ENCODE data around the gene FOSL2. TPM values are rescaled to one million over a fixed set of nuclear protein-coding genes. Genes with fewer than 3 reads are reported as not detected.

The FOSL2 gene
- total RNA-seq, 3 donors from 2014 or later: 71.5 to 98.6 (median 90.4) TPM

GRCh38 chr2:28375236-28375635 lies 17.4 kb upstream of the FOSL2 start:
- Mint-ChIP-seq H3K9me3 (no peaks in the 10 kb centered on the region), H3K27me3 (ENCODE audit: low read depth) (no peaks in the 10 kb centered on the region), H3K4me1 (ENCODE audit: low read depth) (peaks cover 21% of the 10 kb centered on the region), H3K36me3 (ENCODE audit: insufficient read depth) (no peaks in the 10 kb centered on the region), H3K4me3 (no peak overlapping the region)
- DNase-seq (no peak), ATAC-seq (no peak)

DNA sequence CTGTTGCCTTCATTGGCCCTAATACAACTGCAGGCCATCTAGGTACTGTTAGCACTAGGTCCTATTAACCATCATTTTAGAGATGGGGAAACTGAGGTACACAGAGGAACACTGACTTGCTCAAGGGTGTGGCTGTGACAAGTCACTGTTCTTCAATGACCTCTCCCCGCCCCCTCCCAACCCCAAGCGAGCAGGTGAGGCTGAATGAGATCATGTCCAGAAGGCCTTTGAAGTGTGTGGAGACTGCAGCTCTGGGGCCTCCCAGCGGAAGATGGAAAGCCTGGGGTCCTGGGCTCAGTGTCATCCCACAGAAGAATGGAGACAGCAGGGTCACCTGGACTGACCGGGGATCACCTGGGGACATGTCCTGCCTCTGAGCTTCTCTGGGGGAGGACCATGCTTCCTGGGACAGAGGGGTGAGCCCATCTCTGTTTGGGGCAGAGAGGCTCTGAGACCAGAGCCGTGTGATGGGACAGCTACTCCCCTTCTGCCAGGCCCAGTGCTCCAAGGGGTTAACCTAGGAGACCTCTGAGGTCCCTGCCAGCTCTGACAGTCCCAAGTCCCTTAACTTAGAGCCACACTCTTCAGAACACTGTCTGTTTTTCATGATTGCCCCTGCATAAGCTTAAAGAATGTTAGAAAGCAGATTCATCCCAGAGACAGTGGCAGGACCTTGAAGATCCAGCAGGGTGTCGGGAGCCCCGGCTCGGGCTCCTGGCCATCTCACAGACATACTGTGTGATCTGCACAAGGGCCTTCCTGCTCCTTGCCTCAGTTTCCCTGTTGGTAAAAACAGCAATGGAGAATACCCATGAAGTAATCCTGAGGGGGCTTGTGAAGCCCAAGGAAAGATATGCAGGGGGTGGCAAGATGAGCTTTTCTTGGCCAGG lies 16.7 kb upstream of the FOSL2 start:
- no peaks in the 10 kb centered on the region for H3K36me3 Mint-ChIP-seq (ENCODE audit: insufficient read depth)
- no peak overlapping the region for H3K4me3 Mint-ChIP-seq
- peaks cover 21% of the 10 kb centered on the region for H3K4me1 Mint-ChIP-seq (ENCODE audit: low read depth)
- no peak for ATAC-seq
- no peaks in the 10 kb centered on the region for H3K9me3 Mint-ChIP-seq
- no peak for DNase-seq
- no peaks in the 10 kb centered on the region for H3K27me3 Mint-ChIP-seq (ENCODE audit: low read depth)

DNA sequence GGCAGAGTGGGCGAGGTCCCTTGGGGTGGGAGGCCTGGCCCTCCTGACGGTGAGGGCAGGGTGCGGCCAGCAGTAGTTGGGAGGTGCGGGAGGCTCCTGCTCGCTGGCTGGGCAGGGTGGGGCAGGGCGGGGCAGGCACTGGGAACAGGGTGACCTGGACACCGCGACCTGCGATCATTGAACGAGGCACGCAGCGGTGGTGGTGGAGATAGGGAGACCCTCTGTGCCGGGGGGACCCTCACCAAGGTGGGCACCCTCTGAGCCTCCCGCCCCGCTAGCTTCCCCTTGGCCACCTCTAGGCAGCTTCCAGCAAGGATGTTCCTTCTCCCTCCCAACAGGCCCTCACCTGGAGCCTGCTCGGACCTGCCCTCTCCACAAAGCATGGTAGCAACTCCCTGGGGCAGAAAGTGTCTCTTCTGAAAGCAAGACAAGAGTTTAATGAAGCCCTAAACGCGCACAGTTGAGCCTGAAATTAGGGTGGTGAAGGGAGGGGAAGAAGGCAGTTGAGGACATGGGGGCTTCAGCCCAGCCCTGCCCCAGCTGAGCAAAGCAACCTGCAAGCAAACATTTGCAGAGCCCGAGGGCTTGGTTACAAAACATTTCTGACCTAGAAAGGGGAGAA lies 15.4 kb upstream of the FOSL2 start:
- Mint-ChIP-seq H3K4me3 (no peak overlapping the region), H3K27me3 (ENCODE audit: low read depth) (no peaks in the 10 kb centered on the region), H3K36me3 (ENCODE audit: insufficient read depth) (no peaks in the 10 kb centered on the region), H3K4me1 (ENCODE audit: low read depth) (peaks cover 21% of the 10 kb centered on the region), H3K9me3 (no peaks in the 10 kb centered on the region)
- DNase-seq (no peak), ATAC-seq (no peak)

GRCh38 chr2:28377984-28378678 lies 14.5 kb upstream of the FOSL2 start:
- H3K4me3 Mint-ChIP-seq: no peak overlapping the region
- no peaks in the 10 kb centered on the region for H3K36me3 Mint-ChIP-seq (ENCODE audit: insufficient read depth)
- no peaks in the 10 kb centered on the region for H3K9me3 Mint-ChIP-seq
- no peaks in the 10 kb centered on the region for H3K27me3 Mint-ChIP-seq (ENCODE audit: low read depth)
- H3K4me1 Mint-ChIP-seq (ENCODE audit: low read depth): peaks cover 20% of the 10 kb centered on the region
- ATAC-seq (no peak), DNase-seq (no peak)

- H3K9me3 Mint-ChIP-seq: no peaks in the 10 kb centered on the region
- H3K36me3 Mint-ChIP-seq (ENCODE audit: insufficient read depth): no peaks in the 10 kb centered on the region
- H3K4me1 Mint-ChIP-seq (ENCODE audit: low read depth): peaks cover 20% of the 10 kb centered on the region
- no peak for DNase-seq
- no peak overlapping the region for H3K4me3 Mint-ChIP-seq
- peak in 1 of 2 donors; percentile 39 for ATAC-seq
- no peaks in the 10 kb centered on the region for H3K27me3 Mint-ChIP-seq (ENCODE audit: low read depth)
These were observed 13.7 kb upstream of the FOSL2 start for GRCh38 chr2:28378679-28379584.

DNA sequence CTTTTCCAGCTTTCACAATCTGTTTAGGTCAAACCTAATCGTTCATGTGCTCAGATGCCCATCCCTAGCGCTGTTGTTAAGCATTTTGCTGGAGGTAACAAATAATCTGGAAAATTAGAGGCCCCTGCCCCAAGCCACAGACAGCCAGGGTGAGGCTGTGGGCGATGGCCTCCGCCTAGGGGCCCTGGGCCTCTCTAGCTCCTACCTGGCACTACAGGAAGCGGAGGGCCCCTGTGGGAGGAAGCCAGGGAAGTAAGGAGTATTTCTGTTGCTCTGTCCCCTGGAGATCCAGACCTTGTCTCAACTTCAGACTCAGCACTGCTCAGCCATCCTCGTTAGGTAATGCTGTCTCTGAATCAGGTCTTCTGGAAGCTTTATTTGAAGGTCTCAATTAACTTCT lies 12.4 kb upstream of the FOSL2 start:
- no peaks in the 10 kb centered on the region for H3K36me3 Mint-ChIP-seq (ENCODE audit: insufficient read depth)
- H3K9me3 Mint-ChIP-seq: no peaks in the 10 kb centered on the region

GRCh38 chr2:28381225-28382180 lies 11.2 kb upstream of the FOSL2 start:
- Mint-ChIP-seq H3K36me3 (ENCODE audit: insufficient read depth) (no peaks in the 10 kb centered on the region), H3K4me1 (ENCODE audit: low read depth) (peaks cover 20% of the 10 kb centered on the region), H3K27me3 (ENCODE audit: low read depth) (no peaks in the 10 kb centered on the region), H3K9me3 (no peaks in the 10 kb centered on the region), H3K4me3 (no peak overlapping the region)
- ATAC-seq (no peak), DNase-seq (no peak)

More for the DNA sequence above, 12.4 kb upstream of the FOSL2 start:
- no peak for DNase-seq
- ATAC-seq: no peak
- Mint-ChIP-seq H3K27me3 (ENCODE audit: low read depth) (no peaks in the 10 kb centered on the region), H3K4me1 (ENCODE audit: low read depth) (peaks cover 20% of the 10 kb centered on the region), H3K4me3 (no peak overlapping the region)

DNA sequence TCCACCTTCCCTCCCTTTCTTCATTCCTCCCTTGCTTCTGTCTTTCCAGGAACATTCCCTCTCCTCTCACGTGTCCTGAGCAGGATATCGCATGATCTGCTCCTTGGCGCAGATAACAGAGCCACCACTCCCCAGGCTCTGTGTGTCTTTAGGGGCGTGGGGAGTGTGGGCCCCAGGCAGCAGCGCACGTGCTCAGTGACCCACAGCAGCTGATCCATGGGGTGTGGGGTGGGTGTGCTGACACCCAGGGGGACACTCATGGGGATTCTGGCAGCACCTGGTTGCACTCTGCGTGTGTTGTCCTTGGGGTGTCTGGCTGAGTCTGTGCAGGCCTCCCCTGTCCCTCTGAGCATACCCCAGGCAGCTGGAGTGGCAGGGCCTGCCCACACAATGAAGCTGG lies 9.9 kb upstream of the FOSL2 start:
- ATAC-seq (no peak), DNase-seq (no peak)
- no peak overlapping the region for H3K4me3 Mint-ChIP-seq
- H3K27me3 Mint-ChIP-seq (ENCODE audit: low read depth): no peaks in the 10 kb centered on the region
- H3K9me3 Mint-ChIP-seq: no peaks in the 10 kb centered on the region
- H3K36me3 Mint-ChIP-seq (ENCODE audit: insufficient read depth): no peaks in the 10 kb centered on the region
- H3K4me1 Mint-ChIP-seq (ENCODE audit: low read depth): peaks cover 25% of the 10 kb centered on the region

DNA sequence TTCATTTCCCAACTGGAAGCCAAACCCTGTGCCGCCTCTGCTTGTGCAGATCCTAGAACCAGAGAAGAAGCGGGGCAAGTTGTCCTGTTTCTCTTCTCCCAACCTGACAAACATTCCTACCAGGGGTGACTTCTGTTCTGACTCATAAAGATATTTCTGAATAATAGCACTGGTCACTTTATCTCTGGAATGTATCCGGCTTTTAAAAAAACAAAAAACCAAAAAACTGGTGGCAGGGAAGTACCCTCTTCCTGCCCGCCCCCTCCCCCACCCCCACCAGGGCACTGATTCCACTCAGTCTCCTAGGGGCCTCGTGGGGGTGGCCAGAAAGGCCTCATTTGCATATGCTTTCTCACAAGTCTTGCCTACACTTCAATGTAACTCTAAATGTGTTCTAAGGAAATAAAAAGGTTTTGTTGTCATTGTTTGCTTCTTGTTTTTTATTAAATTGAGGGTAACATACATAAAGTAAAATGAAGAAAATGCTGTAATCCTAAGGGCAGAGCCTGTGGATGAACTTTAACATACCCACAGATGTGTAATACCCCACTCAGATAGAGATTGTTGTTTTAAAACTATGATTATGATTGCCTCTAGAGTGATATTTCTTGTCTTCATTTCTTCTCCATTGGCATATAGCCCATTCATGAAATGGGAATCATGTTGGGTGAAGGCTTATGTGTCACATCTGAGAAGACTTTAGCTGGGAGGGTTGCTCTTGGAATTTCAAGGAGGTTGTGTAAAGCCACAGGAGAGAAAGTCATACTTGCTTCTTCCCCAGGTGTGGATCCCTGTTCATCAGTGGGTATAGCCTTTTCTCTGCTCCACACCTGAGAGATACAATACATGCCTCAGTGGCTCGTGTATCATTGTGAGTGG lies 5.3 kb upstream of the FOSL2 start:
- H3K27me3 Mint-ChIP-seq (ENCODE audit: low read depth): no peaks in the 10 kb centered on the region
- ATAC-seq: no peak
- H3K9me3 Mint-ChIP-seq: no peaks in the 10 kb centered on the region
- no peak overlapping the region for H3K4me3 Mint-ChIP-seq
- DNase-seq: no peak
- H3K4me1 Mint-ChIP-seq (ENCODE audit: low read depth): peaks cover 28% of the 10 kb centered on the region
- no peaks in the 10 kb centered on the region for H3K36me3 Mint-ChIP-seq (ENCODE audit: insufficient read depth)

DNA sequence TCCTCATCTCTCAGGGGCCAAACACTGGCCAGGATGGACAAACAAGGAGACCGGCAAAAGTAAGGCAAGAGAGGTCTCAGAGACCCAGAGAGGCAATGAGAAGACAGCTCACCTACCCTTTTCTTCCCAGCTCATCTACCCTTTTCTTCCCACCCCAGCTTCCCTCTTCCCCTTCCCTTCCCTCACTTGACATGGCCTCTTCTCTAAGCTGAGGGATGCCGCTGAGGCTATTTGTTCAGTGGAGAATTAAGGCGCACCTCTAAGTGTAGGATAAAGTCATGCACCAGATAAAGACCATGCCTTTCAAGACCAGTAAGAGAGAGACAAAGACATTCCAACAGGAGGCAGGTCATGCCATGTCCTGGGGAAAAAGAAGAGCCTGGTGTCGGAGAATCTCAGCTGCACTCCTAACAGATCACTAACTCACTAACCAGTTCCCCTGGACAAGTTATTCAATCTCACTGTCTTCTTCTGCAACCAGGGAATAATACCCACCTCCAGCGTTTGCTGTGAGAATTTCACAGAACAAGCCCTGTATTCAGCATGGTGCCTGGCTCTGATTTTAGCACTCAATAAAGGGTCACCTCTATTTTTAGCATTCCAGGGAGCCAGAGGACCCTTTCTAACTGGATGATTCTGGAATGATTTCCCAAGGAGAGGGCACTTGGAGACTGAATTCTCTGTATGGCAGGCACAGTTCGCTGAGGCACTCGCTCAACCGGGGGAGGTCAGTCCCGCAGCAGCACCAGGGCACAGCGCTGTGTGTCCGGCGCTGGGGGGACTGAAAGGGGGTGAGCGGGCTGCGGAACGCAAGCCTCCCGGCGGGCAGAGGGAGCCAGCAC lies 3.0 kb upstream of the FOSL2 start:
- Mint-ChIP-seq H3K36me3 (ENCODE audit: insufficient read depth) (no peaks in the 10 kb centered on the region), H3K4me3 (peak overlapping the region; percentile 77), H3K4me1 (ENCODE audit: low read depth) (peaks cover 28% of the 10 kb centered on the region), H3K27me3 (ENCODE audit: low read depth) (no peaks in the 10 kb centered on the region), H3K9me3 (no peaks in the 10 kb centered on the region)
- ATAC-seq: no peak
- DNase-seq: no peak

DNA sequence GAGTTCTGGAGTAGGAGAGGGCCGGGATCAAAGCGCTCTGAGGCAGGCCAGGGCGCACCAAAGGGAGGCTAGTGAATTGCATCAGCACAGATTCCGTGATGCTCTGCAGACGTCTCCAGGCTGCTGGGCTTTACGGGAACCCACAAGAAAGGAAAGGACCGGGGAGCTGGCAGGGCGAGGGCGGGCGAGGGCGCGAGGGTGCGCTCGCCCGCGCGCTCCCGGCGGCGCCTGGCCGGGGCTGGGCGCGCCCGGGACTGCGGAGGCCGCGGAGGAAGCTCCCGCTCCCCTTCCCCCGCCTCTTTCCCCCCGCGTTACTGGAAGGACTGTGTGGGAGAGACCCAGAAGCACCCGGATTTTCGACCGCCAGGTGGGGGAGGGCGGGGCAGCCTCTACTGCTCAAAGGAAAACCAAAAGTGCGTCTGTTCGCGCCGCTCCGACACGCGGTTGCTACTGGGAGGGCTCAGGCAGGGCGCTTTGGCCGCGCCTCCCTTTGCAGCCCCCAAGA lies 2.4 kb upstream of the FOSL2 start:
- H3K27me3 Mint-ChIP-seq (ENCODE audit: low read depth): no peaks in the 10 kb centered on the region
- peak overlapping the region; percentile 88 for H3K4me3 Mint-ChIP-seq
- H3K36me3 Mint-ChIP-seq (ENCODE audit: insufficient read depth): no peaks in the 10 kb centered on the region
- H3K4me1 Mint-ChIP-seq (ENCODE audit: low read depth): peaks cover 29% of the 10 kb centered on the region
- DNase-seq: peak; percentile 94
- ATAC-seq: peak; percentile 45 to 53
- H3K9me3 Mint-ChIP-seq: no peaks in the 10 kb centered on the region
